ENCODE results near the gene SSU72.
"Not testable (repeated sequence)": the region's sequence is repeated elsewhere in the genome, so short reads cannot be mapped to it uniquely, and the experiment has no call there.

The SSU72 gene

GRCh38 chr1:1595341-1595740 lies 20.7 kb upstream of the SSU72 start:
- DNase-seq (ENCODE audit: low read depth) = not testable (repeated sequence)

DNA sequence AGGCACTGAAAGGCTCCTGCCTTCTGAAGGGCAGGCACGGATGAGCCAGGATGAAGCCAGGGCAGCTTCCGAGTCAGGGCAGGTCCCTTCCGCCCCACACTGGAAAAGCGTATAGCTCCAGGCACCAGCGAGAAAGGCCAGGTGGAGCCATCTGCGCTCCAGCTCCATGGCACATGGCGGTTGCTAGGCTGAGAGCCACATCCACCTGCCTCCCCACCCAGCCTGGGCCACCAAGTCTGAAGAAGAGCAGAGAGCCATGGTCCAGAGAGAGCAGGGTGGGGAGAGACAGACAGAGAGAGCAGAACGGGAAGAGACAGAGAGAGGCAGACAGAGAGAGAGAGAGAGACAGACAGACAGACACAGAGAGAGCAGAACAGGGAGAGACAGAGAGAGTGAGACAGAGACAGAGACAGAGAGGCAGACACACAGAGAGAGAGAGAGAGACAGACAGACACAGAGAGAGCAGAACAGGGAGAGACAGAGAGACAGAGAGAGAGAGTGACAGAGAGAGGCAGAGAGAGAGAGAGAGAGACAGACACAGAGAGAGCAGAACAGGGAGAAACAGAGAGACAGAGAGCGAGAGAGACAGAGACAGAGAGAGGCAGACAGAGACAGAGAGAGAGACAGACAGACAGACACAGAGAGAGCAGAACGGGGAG lies 20.1 kb upstream of the SSU72 start:
- DNase-seq (ENCODE audit: low read depth) = no peak

DNA sequence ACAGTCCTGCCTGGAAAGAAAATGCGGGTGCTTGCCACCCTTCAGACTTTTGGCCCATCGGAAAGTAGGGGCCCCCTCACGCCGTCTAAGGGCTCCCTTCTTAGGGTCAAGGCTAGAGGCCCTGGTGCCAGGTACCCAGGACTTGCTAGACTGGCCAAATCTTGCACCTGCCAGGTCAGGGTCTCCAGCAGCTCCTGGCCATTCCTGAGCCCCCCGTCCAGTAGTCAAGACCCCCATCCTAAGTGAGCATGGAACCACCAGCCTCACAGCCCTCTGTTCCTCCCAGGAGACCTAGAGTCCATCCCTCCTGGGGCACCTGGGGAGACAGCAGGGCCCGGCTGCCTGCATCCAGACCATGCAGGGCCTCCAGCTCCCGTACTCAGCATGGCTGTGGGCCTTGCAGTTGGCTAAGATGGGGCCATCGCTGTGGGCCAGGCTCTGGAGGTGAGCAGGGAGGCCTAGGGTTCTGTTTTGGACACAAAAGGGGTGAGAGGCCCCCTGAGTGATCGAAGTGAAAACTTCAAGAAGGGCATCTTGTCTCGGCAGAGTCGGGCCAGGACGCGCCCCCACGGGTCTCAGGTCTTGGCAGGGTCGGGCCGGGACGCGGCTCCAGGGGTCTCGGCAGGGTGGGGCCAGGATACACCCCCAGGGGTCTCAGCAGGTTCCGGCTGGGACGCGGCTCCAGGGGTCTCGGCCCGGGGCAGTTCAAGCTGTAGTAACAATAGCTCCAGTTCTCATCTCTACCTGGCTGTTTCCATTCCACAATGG lies 19.4 kb upstream of the SSU72 start:
- DNase-seq (ENCODE audit: low read depth) = no peak

DNA sequence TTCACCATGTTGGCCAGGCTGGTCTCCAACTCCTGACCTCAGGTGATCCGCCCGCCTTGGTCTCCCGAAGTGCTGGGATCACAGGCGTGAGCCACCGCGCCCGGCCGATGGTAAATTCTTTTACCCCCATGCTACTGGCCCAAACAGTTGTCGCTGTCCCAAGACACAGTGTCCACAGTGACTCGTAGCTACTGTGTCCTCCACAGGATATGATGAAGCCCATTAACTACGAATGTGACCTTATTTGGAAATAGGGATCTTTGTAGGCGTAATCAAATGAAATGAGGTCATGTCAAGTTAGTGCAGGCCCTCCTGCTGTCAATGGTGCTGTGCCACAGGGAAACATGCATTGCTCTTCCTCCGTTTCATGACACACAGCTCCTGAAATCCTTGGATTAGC lies 16.8 kb upstream of the SSU72 start:
- no peak for DNase-seq (ENCODE audit: low read depth)

- no peak for DNase-seq (ENCODE audit: low read depth)
Measured at GRCh38 chr1:1583347-1584010, 8.8 kb upstream of the SSU72 start.

DNA sequence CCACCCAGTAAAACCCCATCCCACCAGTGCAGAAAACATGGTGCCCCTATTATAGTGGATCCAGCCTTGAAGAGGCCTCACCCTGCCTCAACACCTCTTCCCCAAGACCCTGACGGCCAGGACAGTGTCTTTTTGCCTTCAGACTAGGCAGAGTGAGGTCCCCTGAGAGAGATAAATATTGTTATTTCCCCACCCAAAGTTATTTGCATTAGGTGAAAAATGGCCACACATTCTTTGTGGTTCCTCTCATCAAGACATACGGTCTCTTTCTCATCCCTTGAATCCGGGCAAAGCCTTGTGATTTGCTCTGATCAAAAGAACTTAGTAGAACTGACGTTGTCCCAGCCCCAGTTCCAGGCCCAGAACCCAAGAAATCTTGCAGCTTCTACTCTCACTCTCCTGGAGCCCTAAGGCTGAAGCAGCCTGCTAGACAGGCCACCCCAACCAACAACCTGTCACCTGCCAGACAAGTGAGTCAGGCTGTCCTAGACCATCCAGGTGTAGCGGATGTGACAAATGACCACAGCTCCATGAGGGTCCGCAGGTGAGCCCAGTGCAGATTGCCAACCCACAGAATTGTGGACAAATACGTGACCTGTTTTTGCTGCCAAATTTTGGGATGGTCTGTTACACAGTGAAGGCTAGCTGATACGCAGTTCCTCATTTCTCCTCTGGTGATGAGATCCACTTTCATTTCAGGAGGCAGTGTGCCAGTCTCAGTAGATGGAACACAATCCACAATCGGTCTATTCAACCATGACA lies 8.1 kb upstream of the SSU72 start:
- no peak for DNase-seq (ENCODE audit: low read depth)

DNA sequence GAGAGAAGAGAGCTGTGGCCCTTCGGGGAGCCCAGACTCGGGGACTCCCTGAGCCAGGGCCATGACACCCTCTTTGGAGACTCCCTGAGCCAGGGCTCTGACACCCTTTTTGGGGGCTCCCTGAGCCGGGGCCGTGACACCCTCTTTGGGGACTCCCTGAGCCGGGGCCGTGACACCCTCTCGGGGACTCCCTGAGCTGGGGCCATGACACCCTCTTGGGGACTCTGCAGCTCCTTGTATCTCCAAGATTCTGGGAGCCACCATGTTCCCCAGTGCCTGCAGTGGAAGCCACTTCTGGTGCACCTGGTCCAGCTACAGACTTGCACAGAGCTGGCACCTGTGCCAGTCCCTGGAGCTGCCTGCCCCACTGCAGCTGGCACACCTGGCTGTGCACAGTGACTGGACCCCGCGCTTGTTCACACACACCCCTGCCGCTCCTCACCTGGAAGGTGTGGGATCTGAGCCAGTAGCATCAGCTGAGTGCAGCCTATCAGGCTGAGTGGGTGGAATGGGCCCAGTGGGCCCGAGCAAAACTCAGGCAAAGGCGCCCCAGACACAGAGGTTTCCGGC lies 3.8 kb upstream of the SSU72 start:
- DNase-seq (ENCODE audit: low read depth) = no peak

DNA sequence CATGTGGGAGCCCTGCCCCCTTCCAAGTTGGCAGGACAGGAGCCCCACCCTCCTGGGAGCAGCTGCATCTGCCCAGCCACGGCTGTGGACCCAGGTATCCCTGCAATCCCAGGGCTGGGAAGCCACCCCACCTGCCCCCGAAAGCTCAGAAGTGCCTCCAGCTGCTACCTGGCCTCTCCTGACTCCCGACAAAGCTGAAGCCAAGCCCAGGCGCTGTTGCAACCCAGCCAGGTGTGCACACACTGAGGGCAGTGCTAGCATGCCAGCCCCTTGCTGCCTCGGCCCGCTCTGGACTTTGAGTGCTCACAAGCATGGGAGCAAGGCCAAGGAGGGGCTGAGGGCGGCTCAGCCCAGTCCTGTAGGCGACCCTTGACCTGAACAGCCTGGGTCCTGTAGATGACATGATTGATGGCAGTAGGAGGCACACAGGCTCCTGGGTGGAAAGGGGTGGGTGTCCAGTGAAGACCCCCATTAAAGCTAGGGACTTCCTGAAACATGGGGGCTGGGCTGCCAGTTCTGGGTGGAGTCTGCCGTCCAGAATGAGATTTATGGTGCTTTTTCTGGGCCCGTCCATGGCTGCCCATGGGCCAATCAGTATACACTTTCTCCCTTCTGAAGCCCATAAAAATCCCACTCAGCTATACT lies 2.8 kb upstream of the SSU72 start:
- no peak for DNase-seq (ENCODE audit: low read depth)

- DNase-seq (ENCODE audit: low read depth) = no peak
Measured at GRCh38 chr1:1573843-1574720, 581 bp downstream of the SSU72 start.

GRCh38 chr1:1569341-1569740 lies 5.3 kb downstream of the SSU72 start:
- no peak for DNase-seq (ENCODE audit: low read depth)

- no peak for DNase-seq (ENCODE audit: low read depth)
Measured at GRCh38 chr1:1567891-1568291, 6.8 kb downstream of the SSU72 start.

GRCh38 chr1:1567152-1567875 lies 7.3 kb downstream of the SSU72 start:
- no peak for DNase-seq (ENCODE audit: low read depth)

DNA sequence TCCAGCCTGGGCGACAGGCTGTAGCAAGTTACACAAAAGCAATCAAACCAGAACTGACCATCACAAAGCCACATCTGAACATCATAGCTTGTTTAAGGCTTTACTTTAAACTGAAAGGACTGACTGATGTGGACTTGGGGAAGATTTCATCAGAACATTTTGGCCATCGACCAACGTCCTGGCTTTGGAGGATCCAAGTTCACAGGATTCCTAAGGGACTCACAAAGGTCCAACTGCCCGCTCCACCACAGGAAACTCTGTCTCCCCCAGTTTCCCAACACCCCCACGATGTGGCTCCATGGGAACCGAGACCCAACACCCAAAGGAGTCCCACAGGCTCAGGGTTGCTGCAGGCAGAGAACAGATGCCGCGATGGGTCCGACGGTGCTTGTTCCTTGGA lies 9.3 kb downstream of the SSU72 start:
- DNase-seq (ENCODE audit: low read depth) = no peak

DNA sequence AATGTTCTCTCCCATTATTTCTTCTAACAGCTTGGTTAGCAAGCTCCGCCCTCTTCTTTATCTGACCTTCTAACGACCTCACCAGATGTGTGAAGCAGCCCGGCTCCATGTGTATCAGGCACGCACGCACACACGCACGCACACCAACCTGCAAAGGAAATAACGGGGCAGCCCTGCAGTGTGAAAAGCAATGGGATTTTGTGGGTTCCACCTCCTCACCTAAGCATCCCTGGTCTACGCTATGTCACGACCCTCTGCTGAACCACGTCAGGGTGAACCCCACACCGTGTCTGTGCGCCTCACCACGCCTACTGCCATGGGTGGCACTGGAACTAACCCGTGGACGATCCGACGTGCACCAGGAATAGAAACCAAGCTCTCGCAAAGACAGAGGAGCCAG lies 10.4 kb downstream of the SSU72 start:
- DNase-seq (ENCODE audit: low read depth) = no peak

GRCh38 chr1:1563688-1564087 lies 11.0 kb downstream of the SSU72 start:
- DNase-seq (ENCODE audit: low read depth) = no peak

GRCh38 chr1:1562556-1563195 lies 12.0 kb downstream of the SSU72 start:
- DNase-seq (ENCODE audit: low read depth) = no peak

- DNase-seq (ENCODE audit: low read depth) = no peak
Measured at GRCh38 chr1:1561801-1562470, 12.7 kb downstream of the SSU72 start.

GRCh38 chr1:1560178-1560577 lies 14.5 kb downstream of the SSU72 start:
- no peak for DNase-seq (ENCODE audit: low read depth)

GRCh38 chr1:1559066-1559465 lies 15.6 kb downstream of the SSU72 start:
- DNase-seq (ENCODE audit: low read depth) = no peak

Data from stimulated activated CD8-positive, alpha-beta memory T cell treated with anti-CD3 and anti-CD28 coated beads, Interleukin-12 subunit alpha, Interleukin-12 subunit beta, amount 100 ng/mL, for 4 hours (primary cell).